T1000 (cell line): ENCODE data around the gene ATP5IF1.

ENCODE experiments used
- DNase-seq: peaks from one replicate; lab custom pipeline; 2025; ENCODE audit warnings: mixed read lengths; lab: John Stamatoyannopoulos, UW

The ATP5IF1 gene

GRCh38 chr1:28235755-28236655 lies at the start of gene ATP5IF1:
Gene ATP5IF1, plus strand, starts transcription at chr1:28236124. Its CDS starts 60 bp downstream, at chr1:28236184.
- DNase-seq, result peak; percentile 92

GRCh38 chr1:28190337-28190979 lies 45.5 kb upstream of the ATP5IF1 start:
- DNase-seq, result no peak

GRCh38 chr1:28190996-28191645 lies 44.8 kb upstream of the ATP5IF1 start:
- no peak for DNase-seq

- no peak for DNase-seq
Measured at GRCh38 chr1:28193701-28194161, 42.2 kb upstream of the ATP5IF1 start.

- no peak for DNase-seq
Measured at GRCh38 chr1:28194326-28195035, 41.4 kb upstream of the ATP5IF1 start.

GRCh38 chr1:28195780-28196179 lies 40.1 kb upstream of the ATP5IF1 start:
- no peak for DNase-seq

- no peak for DNase-seq
Measured at GRCh38 chr1:28196330-28196729, 39.6 kb upstream of the ATP5IF1 start.

GRCh38 chr1:28197682-28198415 lies 38.1 kb upstream of the ATP5IF1 start:
- DNase-seq, result no peak

- DNase-seq, result no peak
Measured at GRCh38 chr1:28199328-28200233, 36.3 kb upstream of the ATP5IF1 start.

GRCh38 chr1:28200234-28200873 lies 35.6 kb upstream of the ATP5IF1 start:
- DNase-seq, result no peak

GRCh38 chr1:28205243-28205642 lies 30.7 kb upstream of the ATP5IF1 start:
- no peak for DNase-seq

GRCh38 chr1:28208818-28209441 lies 27.0 kb upstream of the ATP5IF1 start:
- DNase-seq, result no peak

- DNase-seq, result no peak
Measured at GRCh38 chr1:28209700-28210099, 26.2 kb upstream of the ATP5IF1 start.

GRCh38 chr1:28213315-28213714 lies 22.6 kb upstream of the ATP5IF1 start:
- DNase-seq, result no peak

- no peak for DNase-seq
Measured at GRCh38 chr1:28229089-28229488, 6.8 kb upstream of the ATP5IF1 start.

GRCh38 chr1:28229996-28230395 lies 5.9 kb upstream of the ATP5IF1 start:
- no peak for DNase-seq

- DNase-seq, result peak; percentile 67
Measured at GRCh38 chr1:28232558-28233263, 3.2 kb upstream of the ATP5IF1 start, which contains the start of gene DNAJC8. Gene DNAJC8, minus strand, starts transcription at chr1:28233029. Its CDS starts 31 bp downstream, at chr1:28232998.

- no peak for DNase-seq
Measured at GRCh38 chr1:28233264-28233606, 2.7 kb upstream of the ATP5IF1 start.
